B cell (primary cell): ENCODE results near the gene FRMD8. TPM values are rescaled to one million over a fixed set of nuclear protein-coding genes. Genes with fewer than 3 reads are reported as not detected.

Source experiments
- ATAC-seq: fragments of 200-7000 bp; cut with Tn5 transposase; one replicate; pipeline ENCODE4 v1.10.0; 2021; ENCODE audit warnings: low read depth, mild to moderate bottlenecking, moderate number of reproducible peaks, moderate library complexity
- CTCF ChIA-PET: fragments of 350-600 bp; sonication (Branson Sonifier 250); formaldehyde crosslinking; loops from one replicate; lab custom pipeline; 2021; ENCODE audit warnings: antibody characterized with exemption, inconsistent platforms; lab: Charles Lee
- POLR2A ChIA-PET: fragments of 350-600 bp; sonication (Branson Sonifier 250); formaldehyde crosslinking; loops from one replicate; lab custom pipeline; 2021; ENCODE audit warnings: antibody characterized with exemption; lab: Charles Lee
- DNase-seq: peaks from one replicate; pipeline ENCODE4 v3.0.0; 2013
- H2AFZ ChIP-seq: 2 replicates; pipeline ENCODE4 v1.6.1; 2012; ENCODE audit warnings: mild to moderate bottlenecking, low read depth, low read length; ENCODE audit not compliant: insufficient read depth, poor library complexity, severe bottlenecking
- H3K27ac ChIP-seq, 2 donors: 1 replicate in 1 of 2; 2 replicates in 1 of 2; pipeline ENCODE4 v1.5.1; 2012 to 2013; ENCODE audit warnings: low read length in 2 of 2, mild to moderate bottlenecking in 2 of 2, moderate library complexity in 1 of 2
- H3K27me3 ChIP-seq, 4 experiments: fragments of 200-600 bp in 1 of 4; sonication (generic) in 1 of 4; replicated peaks in 1 of 4; 1 replicate in 2 of 4; 2 replicates in 2 of 4; pipeline versions ENCODE4 v1.6.1 to v1.7.0; 2013 to 2016; ENCODE audit warnings: low read length in 3 of 4, mild to moderate bottlenecking in 2 of 4, mixed read lengths in 1 of 4, moderate library complexity in 1 of 4; ENCODE audit not compliant: insufficient read depth in 4 of 4, control insufficient read depth in 3 of 4; ENCODE audit errors: control extremely low read depth in 1 of 4
- H3K36me3 ChIP-seq, 2 experiments: replicated peaks in 1 of 2; 1 replicate in 1 of 2; 2 replicates in 1 of 2; pipeline versions ENCODE4 v1.6.1 to v1.7.1; 2013; ENCODE audit warnings: low read length in 1 of 2; ENCODE audit not compliant: insufficient read depth in 2 of 2, control insufficient read depth in 1 of 2; ENCODE audit errors: control extremely low read depth in 1 of 2, extremely low read depth in 1 of 2
- H3K4me1 ChIP-seq, 2 donors: fragments of 200-600 bp in 1 of 2; sonication (generic) in 1 of 2; 1 replicate in 1 of 2; 2 replicates in 1 of 2; pipeline versions ENCODE4 v1.5.1 to v1.6.1; 2013 to 2017; ENCODE audit warnings: low read length in 2 of 2; ENCODE audit not compliant: control insufficient read depth in 2 of 2, insufficient read depth in 2 of 2
- H3K4me2 ChIP-seq: replicated peaks from 2 replicates; pipeline ENCODE3; 2012; ENCODE audit warnings: mild to moderate bottlenecking, low read depth, low read length; ENCODE audit not compliant: poor library complexity, severe bottlenecking
- H3K4me3 ChIP-seq, 5 experiments: fragments of 200-600 bp in 1 of 5; sonication (generic) in 1 of 5; 1 replicate in 3 of 5; 2 replicates in 2 of 5; pipeline versions ENCODE4 v1.5.1 to v1.7.0; 2011 to 2016; ENCODE audit warnings: low read length in 4 of 5, mild to moderate bottlenecking in 4 of 5, low read depth in 2 of 5, control low read depth in 1 of 5, moderate library complexity in 1 of 5; ENCODE audit not compliant: insufficient read depth in 1 of 5; ENCODE audit errors: control extremely low read depth in 1 of 5, extremely low read depth in 1 of 5
- H3K79me2 ChIP-seq: fragments of 200-600 bp; sonication (generic); one replicate; pipeline ENCODE4 v1.6.0; 2016; ENCODE audit warnings: low read length; ENCODE audit not compliant: control insufficient read depth, insufficient read depth
- H3K9ac ChIP-seq: fragments of 200-600 bp; sonication (generic); 2 replicates; pipeline ENCODE4 v1.6.1; 2017; ENCODE audit warnings: mild to moderate bottlenecking, low read length, moderate library complexity
- H3K9me3 ChIP-seq, 3 donors: one replicate each; pipeline versions ENCODE4 v1.6.1 to v1.7.1; 2013; ENCODE audit warnings: low read length in 2 of 3; ENCODE audit not compliant: control insufficient read depth in 2 of 3, insufficient read depth in 1 of 3; ENCODE audit errors: control extremely low read depth in 1 of 3
- H4K20me1 ChIP-seq: 2 replicates; pipeline ENCODE4 v1.6.0; 2012; ENCODE audit warnings: mild to moderate bottlenecking, low read length; ENCODE audit not compliant: insufficient read depth, control insufficient read depth, poor library complexity, severe bottlenecking
- H3K27ac Mint-ChIP-seq: one replicate; pipeline ENCODE4 v1.8.0; 2021; ENCODE audit warnings: mixed read lengths
- H3K27me3 Mint-ChIP-seq: one replicate; pipeline ENCODE4 v1.8.0; 2021; ENCODE audit warnings: mixed read lengths
- H3K4me1 Mint-ChIP-seq: one replicate; pipeline ENCODE4 v1.8.0; 2021; ENCODE audit warnings: mixed read lengths
- H3K4me3 Mint-ChIP-seq: one replicate; pipeline ENCODE4 v1.8.0; 2021; ENCODE audit warnings: mixed read lengths
- H3K9me3 Mint-ChIP-seq: one replicate; pipeline ENCODE4 v1.8.0; 2022; ENCODE audit warnings: mixed read lengths; ENCODE audit not compliant: insufficient read depth
- CTCF ChIP-seq: fragments of 200-600 bp; IDR thresholded peaks from one replicate; pipeline ENCODE4 v1.8.0; 2022; ENCODE audit warnings: antibody characterized with exemption, mild to moderate bottlenecking
- EZH2 ChIP-seq: IDR thresholded peaks from 2 replicates; pipeline ENCODE4 v1.6.1; 2012; ENCODE audit warnings: borderline replicate concordance, low read depth, mild to moderate bottlenecking, moderate library complexity, low read length; ENCODE audit not compliant: insufficient read depth, poor library complexity, severe bottlenecking
- WGBS: methylation state at CpG from one replicate; pipeline ENCODE4 v1.1.5; 2013; ENCODE audit warnings: missing lambda C conversion rate; ENCODE audit not compliant: insufficient coverage; 5-methylcytosine and 5-hydroxymethylcytosine counted together
- intact Hi-C: fragments of 100-400 bp; cut with micrococcal nuclease; formaldehyde crosslinking; loops from one replicate; pipeline ENCODE4 v1.10.0; 2022
- polyA plus RNA-seq: library from polyadenylated mRNA; depleted of rRNA; stranded (reverse); fragments of >200 nt; gene quantifications from 2 replicates; pipeline ENCODE4 v1.2.3, GENCODE V29; 2012
- total RNA-seq, 2 donors: library from RNA; stranded (reverse); fragments of 120-200 nt in 1 of 2; gene quantifications; 1 replicate in 1 of 2; 2 replicates in 1 of 2; pipeline versions ENCODE4 v1.2.3 to v1.2.4, GENCODE V29; 2013 to 2022

Gene FRMD8
- total and polyA plus RNA-seq, 2 donors (not counting 1 experiment from before 2014, with no cell fraction given): 44.3 to 73.6 TPM

- POLR2A ChIA-PET: interaction anchor here (1.1 to 1.8 kb wide), 4 partner anchors 15 to 67 kb away, joined by 3 to 10 read pairs (median 6); partner anchors contain the start of gene NEAT1
- H3K9ac ChIP-seq: no peak overlapping the region
- no peak for TF ChIP-seq CTCF
- no peak for TF ChIP-seq EZH2
- Mint-ChIP-seq H3K4me3 (no peak overlapping the region), H3K9me3 (no peaks in the 10 kb centered on the region), H3K27me3 (no peaks in the 10 kb centered on the region), H3K4me1 (peaks cover 56% of the 10 kb centered on the region), H3K27ac (no peak overlapping the region)
- H3K4me2 ChIP-seq: no peak overlapping the region
- CTCF ChIA-PET: interaction anchor here (0.9 to 1.5 kb wide), 4 partner anchors 21 to 81 kb away, joined by 3 to 4 read pairs (median 3); no protein-coding TSS in a partner anchor
- H2AFZ ChIP-seq: no peak overlapping the region
- no peaks in the 10 kb centered on the region for H3K27me3 ChIP-seq
- no peaks in the 10 kb centered on the region for H4K20me1 ChIP-seq
- peaks cover 41 to 44% of the 10 kb centered on the region in 2 donors for H3K4me1 ChIP-seq
- H3K4me3 ChIP-seq: no peak overlapping the region
- peaks cover 42% of the 10 kb centered on the region for H3K79me2 ChIP-seq
- H3K27ac ChIP-seq: no peak overlapping the region
- ATAC-seq (no peak), DNase-seq (peak; percentile 6)
- intact Hi-C loops: no loop called here
- H3K9me3 ChIP-seq: no peaks in the 10 kb centered on the region
- peaks cover 3 to 19% of the 10 kb centered on the region in 2 experiments for H3K36me3 ChIP-seq
- 94% methylated on average over 14 of the region's 14 CpGs for WGBS
These were observed 51.2 kb downstream of the FRMD8 start for GRCh38 chr11:65437436-65438227.
